OCI-LY7 (cell line): Measurements from ENCODE around the gene LPCAT3. TPM values are rescaled to one million over a fixed set of nuclear protein-coding genes. Genes with fewer than 3 reads are reported as not detected.

Experiments used
- BruUV-seq: library from RNA; stranded (reverse); fragments of 400-500 nt; replicated peaks from 2 replicates; lab custom pipeline; 2021; lab: Mats Ljungman, UMichigan
- CTCF ChIA-PET: fragments of 300-600 bp; sonication (Branson Sonifier 250); formaldehyde crosslinking; loops from one replicate; lab custom pipeline; 2022; ENCODE audit warnings: antibody characterized with exemption; ENCODE audit not compliant: unreplicated experiment; lab: Charles Lee
- POLR2A ChIA-PET: fragments of 300-600 bp; sonication (Branson Sonifier 250); formaldehyde crosslinking; loops from one replicate; lab custom pipeline; 2022; ENCODE audit warnings: antibody characterized with exemption; lab: Charles Lee
- DNase-seq: peaks from one replicate; pipeline ENCODE4 v3.0.0-alpha.2; 2015; ENCODE audit warnings: low spot score
- H2AFZ ChIP-seq: fragments of 200-600 bp; sonication (generic), shearing (Covaris generic); 2 replicates; pipeline ENCODE4 v1.6.1; 2014; ENCODE audit warnings: mild to moderate bottlenecking, antibody characterized with exemption, low read length, moderate library complexity
- H3K27ac ChIP-seq: fragments of 200-600 bp; sonication (generic); 2 replicates; pipeline ENCODE4 v1.5.1; 2014; ENCODE audit warnings: mixed run types, low read depth, mild to moderate bottlenecking, moderate library complexity, low read length, inconsistent platforms; ENCODE audit not compliant: poor library complexity, severe bottlenecking
- H3K36me3 ChIP-seq: fragments of 200-600 bp; sonication (generic); 2 replicates; pipeline ENCODE4 v1.6.1; 2014; ENCODE audit warnings: mild to moderate bottlenecking, antibody characterized with exemption, low read length, moderate library complexity, mixed read lengths; ENCODE audit not compliant: insufficient read depth
- H3K4me1 ChIP-seq: fragments of 200-600 bp; sonication (generic); 2 replicates; pipeline ENCODE4 v1.5.1; 2014; ENCODE audit warnings: mild to moderate bottlenecking, low read length; ENCODE audit not compliant: insufficient read depth, poor library complexity, severe bottlenecking
- H3K4me2 ChIP-seq: fragments of 200-600 bp; sonication (generic); 2 replicates; pipeline ENCODE4 v1.6.1; 2014; ENCODE audit warnings: mild to moderate bottlenecking, low read length
- H3K4me3 ChIP-seq: fragments of 200-600 bp; sonication (generic); 2 replicates; pipeline ENCODE4 v1.5.1; 2014; ENCODE audit warnings: mild to moderate bottlenecking, low read depth, low read length; ENCODE audit not compliant: poor library complexity, severe bottlenecking
- H3K79me2 ChIP-seq: fragments of 200-600 bp; sonication (generic); 2 replicates; pipeline ENCODE4 v1.6.1; 2016; ENCODE audit warnings: low read depth, mild to moderate bottlenecking, low read length, moderate library complexity, mixed read lengths; ENCODE audit not compliant: insufficient read depth
- H3K9me2 ChIP-seq: fragments of 200-600 bp; sonication (generic); 2 replicates; pipeline ENCODE4 v1.6.1; 2016; ENCODE audit warnings: mild to moderate bottlenecking, low read length, mixed read lengths; ENCODE audit not compliant: insufficient read depth
- H3K9me3 ChIP-seq: fragments of 200-600 bp; sonication (generic); 2 replicates; pipeline ENCODE4 v1.6.1; 2014; ENCODE audit warnings: mild to moderate bottlenecking, mixed run types, low read length, mixed read lengths
- H4K20me1 ChIP-seq: fragments of 200-600 bp; sonication (generic); 2 replicates; pipeline ENCODE4 v1.6.1; 2014; ENCODE audit warnings: mild to moderate bottlenecking, antibody characterized with exemption, low read length, moderate library complexity, mixed read lengths; ENCODE audit not compliant: insufficient read depth
- CTCF ChIP-seq: fragments of 200-600 bp; sonication (generic); conservative IDR thresholded peaks from 2 replicates; pipeline ENCODE4 v1.5.1; 2014; ENCODE audit warnings: mild to moderate bottlenecking, antibody characterized with exemption, low read length, moderate library complexity, mixed read lengths
- EZH2phosphoT487 ChIP-seq: fragments of 200-600 bp; sonication (generic); IDR thresholded peaks from 2 replicates; pipeline ENCODE4 v1.6.1; 2018; ENCODE audit warnings: low read depth, borderline replicate concordance, mild to moderate bottlenecking, mixed run types, antibody characterized with exemption, low read length, moderate library complexity, mixed read lengths
- intact Hi-C: fragments of 100-400 bp; cut with micrococcal nuclease; formaldehyde crosslinking; loops from one replicate; pipeline ENCODE4 v1.10.0; 2022; ENCODE audit not compliant: unreplicated experiment
- total RNA-seq, 2 experiments: library from RNA; depleted of rRNA in 1 of 2; stranded (reverse); fragments of >200 nt in 1 of 2; shearing (Covaris generic) in 1 of 2; gene quantifications; 2 replicates each; pipeline ENCODE4 v1.2.3, GENCODE V29; 2014 to 2022

Gene LPCAT3
- total RNA-seq, 2 experiments from 2014 or later = 17.4 to 29.7 TPM

- Histone ChIP-seq H2AFZ (no peak overlapping the region), H3K9me3 (no peaks in the 10 kb centered on the region), H3K4me2 (no peak overlapping the region), H3K36me3 (peaks cover 5% of the 10 kb centered on the region; the same call in 1 of the 2 replicates), H3K4me3 (no peak overlapping the region), H3K79me2 (no peaks in the 10 kb centered on the region), H4K20me1 (no peaks in the 10 kb centered on the region), H3K4me1 (peaks cover 20% of the 10 kb centered on the region), H3K27ac (no peak overlapping the region), H3K9me2 (no peaks in the 10 kb centered on the region)
- intact Hi-C loops = no loop called here
- ChIA-PET CTCF (no interaction called here), POLR2A (interaction anchor here (0.6 kb wide), 2 partner anchors 19 to 31 kb away, joined by 3 read pairs; no protein-coding TSS in a partner anchor)
- no TSS peak for BruUV-seq
- TF ChIP-seq EZH2phosphoT487 (no peak), CTCF (no peak)
- no peak for DNase-seq
Observed at GRCh38 chr12:6928703-6929407, 89.4 kb downstream of the LPCAT3 start.

- no peak for TF ChIP-seq EZH2phosphoT487
- TF ChIP-seq CTCF = no peak
- intact Hi-C loops = no loop called here
- ChIA-PET CTCF (no interaction called here), POLR2A (interaction anchor here (0.6 kb wide), 1 partner anchor 20 kb away, joined by 3 read pairs; no protein-coding TSS in a partner anchor)
- Histone ChIP-seq H3K4me1 (peaks cover 27% of the 10 kb centered on the region), H3K79me2 (no peaks in the 10 kb centered on the region), H3K9me2 (no peaks in the 10 kb centered on the region), H4K20me1 (no peaks in the 10 kb centered on the region), H3K36me3 (no peaks in the 10 kb centered on the region), H3K4me2 (no peak overlapping the region), H2AFZ (no peak overlapping the region), H3K27ac (no peak overlapping the region), H3K9me3 (no peaks in the 10 kb centered on the region), H3K4me3 (no peak overlapping the region)
- DNase-seq = no peak
- BruUV-seq = no TSS peak
Observed at GRCh38 chr12:6928022-6928702, 90.1 kb downstream of the LPCAT3 start.
